ENCODE measurements around the gene ACAD11.

ACAD11 gene

DNA sequence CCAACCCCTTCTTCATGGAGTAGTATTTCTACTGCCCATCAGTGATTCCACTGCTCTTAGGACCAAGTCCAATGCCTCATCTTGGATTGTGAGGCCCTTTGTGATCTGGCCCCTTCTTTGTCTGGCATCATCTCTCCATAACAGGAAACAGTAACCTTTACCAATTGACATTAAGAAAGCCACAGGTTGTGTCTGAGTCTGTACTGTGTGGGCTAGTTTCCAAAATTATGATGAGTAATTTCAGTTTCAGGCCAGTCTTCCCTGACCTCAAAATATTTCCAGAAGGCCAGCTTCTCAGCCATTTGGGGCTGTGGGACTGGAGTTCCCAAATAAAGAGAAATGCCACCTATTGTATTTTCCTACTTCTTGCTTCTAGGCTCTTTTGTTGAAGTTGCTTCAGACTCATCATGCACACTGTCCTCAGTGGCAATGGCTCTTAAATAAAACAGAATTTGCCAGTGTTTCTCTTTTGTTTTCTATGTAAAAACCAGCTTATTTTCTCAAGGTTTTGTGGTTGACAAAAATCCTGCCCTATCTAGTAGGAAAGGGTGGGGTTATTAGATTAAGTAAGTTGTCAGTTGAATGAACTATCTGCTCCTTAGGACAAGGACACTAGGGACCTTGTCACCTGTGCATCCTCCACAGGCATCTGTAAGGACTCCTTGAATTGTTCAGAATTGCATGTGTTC is 109.6 kb downstream of the ACAD11 start:
- no peak for FAIRE-seq

DNA sequence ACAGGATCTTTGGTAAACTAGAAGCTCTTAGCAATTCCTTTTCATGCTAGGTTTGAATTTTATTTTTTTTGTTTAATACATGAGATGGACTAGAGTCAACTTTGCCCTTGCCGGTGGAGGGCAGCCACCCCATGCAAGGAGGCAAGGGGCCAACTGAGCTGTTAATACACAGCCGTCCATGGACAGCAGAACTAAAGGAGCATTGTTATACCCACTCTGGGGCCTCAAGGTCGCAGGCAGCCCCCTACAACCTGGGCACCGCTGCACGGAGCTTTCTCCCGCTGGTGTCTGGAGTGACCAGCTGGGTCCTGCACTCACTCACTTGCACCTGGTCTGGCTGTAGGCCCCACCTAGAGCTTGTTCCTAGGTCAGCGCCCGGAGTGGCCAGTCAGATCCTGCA is 110.4 kb downstream of the ACAD11 start:
- FAIRE-seq: no peak

DNA sequence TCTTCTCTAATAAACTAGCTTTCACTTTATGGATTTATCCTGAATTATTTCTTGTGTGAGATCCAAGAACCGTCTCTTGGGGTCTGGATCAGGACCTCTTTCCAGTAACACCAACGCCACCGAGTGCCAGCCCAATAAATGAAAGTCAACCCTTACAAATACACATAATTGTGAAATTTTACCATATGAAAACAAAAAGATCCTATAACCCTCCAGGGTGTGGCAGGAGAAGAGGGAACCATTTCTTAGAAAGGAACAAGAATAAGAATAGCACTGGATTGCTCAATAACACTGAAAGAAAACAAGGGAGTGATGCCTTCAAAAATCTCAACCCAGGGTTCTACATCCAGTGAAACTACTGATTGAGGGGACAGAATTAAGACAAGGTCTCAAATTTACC is 114.1 kb downstream of the ACAD11 start:
- FAIRE-seq: no peak

GRCh38 chr3:132544130-132544529 is 115.5 kb downstream of the ACAD11 start:
- no peak for FAIRE-seq

- FAIRE-seq: no peak
Measured at GRCh38 chr3:132543011-132543739, 116.4 kb downstream of the ACAD11 start.

DNA sequence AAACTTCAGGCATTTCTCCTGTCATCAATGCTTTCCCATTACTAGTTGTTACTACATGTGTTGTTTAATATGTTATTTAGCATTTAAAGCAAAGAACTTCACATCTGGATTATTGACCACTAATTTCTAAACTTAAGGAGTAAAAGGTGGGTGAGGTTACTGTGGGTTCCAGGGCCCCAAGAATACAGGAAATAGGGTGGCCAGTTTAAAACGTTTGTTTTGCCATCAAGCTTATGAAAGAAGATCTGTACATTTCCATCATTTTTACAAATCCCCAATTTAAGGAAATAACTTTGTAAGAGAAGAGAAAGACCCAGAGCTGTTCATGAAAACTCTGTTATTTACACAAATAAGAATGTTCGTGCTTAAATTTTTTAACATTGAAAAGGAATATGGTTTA is 117.0 kb downstream of the ACAD11 start:
- no peak for FAIRE-seq

DNA sequence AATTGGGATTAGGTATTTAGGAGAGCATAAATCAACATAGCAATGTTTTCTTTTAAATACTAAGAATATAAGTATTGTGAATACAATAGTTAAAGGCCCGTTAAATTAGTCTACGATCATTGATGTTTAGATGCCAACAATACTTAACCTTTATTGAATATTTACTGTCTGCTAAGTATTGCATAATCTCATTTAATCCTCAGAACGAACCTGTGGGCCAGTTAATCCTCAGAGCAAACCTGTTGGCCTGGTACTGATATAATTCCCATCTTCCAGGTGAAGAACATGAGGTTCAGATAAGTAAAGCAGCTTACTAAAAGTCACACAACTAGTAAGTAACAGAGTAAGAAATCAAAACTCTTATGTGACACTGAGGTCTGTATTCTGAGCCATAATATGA is 119.9 kb downstream of the ACAD11 start:
- FAIRE-seq: no peak

GRCh38 chr3:132538072-132538471 is 121.5 kb downstream of the ACAD11 start:
- FAIRE-seq: no peak

DNA sequence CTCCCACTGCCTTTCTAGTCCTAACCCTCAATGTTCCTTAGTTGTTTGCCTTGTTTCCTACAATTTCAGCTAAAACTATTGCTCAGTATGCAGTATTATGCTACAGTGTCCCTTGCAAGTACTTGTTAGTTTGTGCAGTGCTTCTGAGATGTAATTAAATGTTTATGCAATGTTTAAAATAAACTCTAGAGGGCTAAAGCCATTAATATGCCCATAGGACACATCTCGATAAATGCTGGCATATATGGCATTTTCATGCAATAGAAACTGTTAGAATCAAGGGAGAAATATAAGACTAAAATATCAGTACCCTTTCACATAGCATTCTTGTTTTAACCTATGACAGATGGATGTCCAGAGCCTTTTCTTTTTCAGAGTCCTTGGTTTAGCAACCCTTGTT is 122.3 kb downstream of the ACAD11 start:
- FAIRE-seq: no peak

DNA sequence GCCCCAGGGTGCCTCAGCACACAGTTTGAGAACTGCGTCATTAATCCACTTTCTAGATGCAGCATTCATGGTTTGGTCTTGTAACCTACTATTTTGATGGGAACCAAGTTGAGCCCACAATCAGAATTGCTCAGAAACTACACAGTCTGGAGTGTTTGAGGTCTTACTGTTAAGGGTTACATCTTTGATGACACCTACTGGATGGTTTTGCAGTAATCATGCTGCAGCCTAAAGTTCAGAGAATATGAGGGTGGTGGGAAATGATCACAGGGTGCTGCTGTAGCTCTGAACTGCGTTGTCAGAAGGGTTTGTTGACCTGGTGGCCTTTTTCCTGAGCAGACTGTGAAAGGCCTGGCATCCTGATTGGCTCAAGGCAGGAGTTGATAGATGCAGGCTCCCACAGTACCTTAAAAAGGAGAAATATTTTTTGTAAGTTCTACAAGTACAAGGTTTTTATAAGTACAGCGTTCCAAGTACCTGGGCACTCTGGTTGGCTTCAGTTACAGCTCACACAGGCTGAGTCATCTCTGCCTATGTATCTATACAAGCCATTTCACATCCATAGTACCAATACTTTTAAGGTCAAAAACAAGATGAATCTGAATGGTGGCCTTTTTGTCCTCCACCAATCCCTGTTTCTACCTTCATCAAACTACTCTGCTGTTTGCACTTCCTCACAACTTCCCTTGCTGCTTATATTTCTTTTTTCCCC is 123.0 kb downstream of the ACAD11 start:
- FAIRE-seq: no peak

DNA sequence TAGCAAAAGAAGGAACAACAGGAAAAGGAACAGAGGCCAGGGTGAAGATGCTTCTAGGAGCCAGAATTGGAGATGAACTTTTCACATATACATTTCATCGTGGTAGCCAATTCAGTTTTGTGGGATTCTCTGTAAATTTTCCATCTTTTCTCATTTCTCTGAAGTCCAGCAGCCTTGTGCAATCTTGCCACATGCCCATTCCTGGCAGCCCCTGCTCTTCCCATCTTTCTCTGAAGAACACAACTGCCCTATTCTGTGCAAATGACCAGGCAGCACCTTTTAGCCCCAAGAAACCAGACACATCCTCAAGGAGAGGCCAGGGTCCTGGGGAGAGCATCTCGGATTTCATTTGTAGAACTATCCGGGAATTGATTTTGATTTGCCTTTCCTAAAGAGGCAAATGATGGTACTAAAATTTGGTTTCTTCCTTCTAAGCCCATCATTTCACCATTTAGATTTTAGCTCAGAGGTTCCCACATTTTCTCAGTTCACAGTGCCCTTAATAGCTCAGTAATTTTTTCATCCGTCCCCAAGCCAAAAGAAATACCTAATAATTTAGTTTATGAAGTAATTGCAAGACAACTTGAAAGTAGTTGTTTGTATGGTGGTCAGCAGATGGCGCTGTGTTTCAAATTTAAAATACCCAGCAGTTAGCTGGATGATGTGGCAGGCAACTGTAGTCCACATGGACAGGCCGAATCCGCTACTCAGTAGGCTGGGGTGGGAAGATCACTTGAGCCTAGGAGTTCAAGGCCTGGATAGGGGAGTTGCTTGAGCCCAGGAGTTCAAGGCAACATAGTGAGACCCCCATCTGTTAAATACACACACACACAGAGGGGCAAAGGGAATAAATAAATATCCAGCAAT is 123.8 kb downstream of the ACAD11 start:
- peak; percentile 33 for FAIRE-seq

- no peak for FAIRE-seq
Measured at GRCh38 chr3:132530624-132531023, 129.0 kb downstream of the ACAD11 start.

DNA sequence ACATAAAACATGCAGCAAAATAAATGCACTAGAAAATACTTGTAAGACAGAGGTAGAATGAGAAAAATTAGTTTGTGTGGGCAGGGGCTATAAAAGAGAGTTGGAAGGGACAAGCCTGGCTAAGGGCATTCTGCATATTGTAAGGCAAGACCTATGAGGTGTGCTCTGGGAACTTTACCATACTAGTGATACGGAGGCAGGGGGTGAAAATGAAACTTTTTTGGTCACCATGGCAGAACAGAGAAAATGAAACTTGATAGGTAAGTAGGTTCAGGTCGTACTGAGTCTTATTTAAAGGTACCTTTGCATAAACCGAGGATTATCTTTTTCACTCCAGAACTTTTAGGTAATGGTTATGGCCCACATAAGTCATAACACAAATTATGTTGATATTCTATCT is 137.3 kb downstream of the ACAD11 start:
- no peak for FAIRE-seq

GRCh38 chr3:132521901-132522300 is 137.7 kb downstream of the ACAD11 start:
- FAIRE-seq: no peak

DNA sequence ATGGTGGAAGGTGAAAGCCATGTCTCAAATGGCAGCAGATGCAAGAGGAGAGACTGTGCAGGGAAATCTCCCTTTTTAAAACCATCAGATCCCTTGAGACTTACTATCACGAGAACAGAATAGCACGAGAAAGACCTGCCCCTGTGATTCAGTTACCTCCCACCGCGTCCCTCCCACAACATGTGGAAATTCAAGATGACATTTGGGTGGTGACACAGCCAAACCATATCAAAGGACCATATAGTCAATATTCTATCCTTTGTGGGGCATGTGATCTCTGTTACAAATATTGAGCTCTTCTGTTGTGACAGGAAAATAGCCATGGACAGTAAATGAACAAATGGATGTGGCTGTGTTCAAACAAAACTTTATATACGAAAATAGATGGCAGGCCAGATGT is 139.7 kb downstream of the ACAD11 start:
- FAIRE-seq: no peak

GRCh38 chr3:132517311-132517710 is 142.3 kb downstream of the ACAD11 start:
- FAIRE-seq: no peak

DNA sequence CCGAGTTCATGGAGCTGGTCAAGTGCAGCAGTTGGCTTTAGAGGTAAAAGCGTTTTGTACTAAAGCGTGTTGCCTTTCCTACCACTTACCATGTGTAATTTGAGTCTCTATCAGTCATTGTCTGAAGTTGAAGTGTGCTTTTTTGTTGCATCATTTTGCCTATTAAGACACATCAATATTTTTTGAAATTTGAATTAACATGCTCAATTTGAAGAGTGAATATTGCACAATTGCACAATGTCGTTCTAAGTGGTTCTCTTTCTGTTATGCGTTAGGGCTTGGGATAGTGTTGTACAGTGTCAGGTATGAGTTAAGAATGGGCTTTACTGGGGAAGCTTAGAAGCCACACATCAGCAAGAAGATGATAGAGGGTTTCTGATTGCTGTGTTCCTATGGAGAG is 146.6 kb downstream of the ACAD11 start:
- no peak for FAIRE-seq

GRCh38 chr3:132509506-132509905 is 150.1 kb downstream of the ACAD11 start:
- no peak for FAIRE-seq

GRCh38 chr3:132509096-132509495 is 150.5 kb downstream of the ACAD11 start:
- FAIRE-seq: no peak
